GF-D8 (cell line): ENCODE measurements around the gene ABHD12B.

ENCODE experiments used
- DNase-seq: peaks from one replicate; lab custom pipeline; 2025; lab: John Stamatoyannopoulos, UW

The ABHD12B gene

GRCh38 chr14:50871914-50872732, at the start of gene ABHD12B:
Gene ABHD12B, plus strand, starts transcription at chr14:50872053. Its CDS starts 122 bp downstream, at chr14:50872175.
- no peak for DNase-seq

GRCh38 chr14:50822501-50823042, 49.3 kb upstream of the ABHD12B start:
- no peak for DNase-seq

GRCh38 chr14:50823051-50823761, 48.6 kb upstream of the ABHD12B start:
- DNase-seq = no peak

- no peak for DNase-seq
Measured at GRCh38 chr14:50823762-50824636, 47.9 kb upstream of the ABHD12B start.

- no peak for DNase-seq
Measured at GRCh38 chr14:50825307-50825706, 46.5 kb upstream of the ABHD12B start.

- no peak for DNase-seq
Measured at GRCh38 chr14:50826681-50827080, 45.2 kb upstream of the ABHD12B start.

GRCh38 chr14:50828721-50829488, 42.9 kb upstream of the ABHD12B start:
- no peak for DNase-seq

- no peak for DNase-seq
Measured at GRCh38 chr14:50829489-50830043, 42.3 kb upstream of the ABHD12B start.

GRCh38 chr14:50830044-50830931, 41.6 kb upstream of the ABHD12B start:
- DNase-seq = peak; percentile 39

GRCh38 chr14:50830932-50831725, 40.7 kb upstream of the ABHD12B start, which contains the start of gene NIN:
Gene NIN, minus strand, starts transcription at chr14:50831162. Its CDS starts 9,106 bp downstream, at chr14:50822056.
- peak; percentile 51 for DNase-seq

- DNase-seq = no peak
Measured at GRCh38 chr14:50831726-50832168, 40.1 kb upstream of the ABHD12B start.

GRCh38 chr14:50832935-50833630, 38.8 kb upstream of the ABHD12B start:
- DNase-seq = no peak

- DNase-seq = no peak
Measured at GRCh38 chr14:50834802-50835276, 37.0 kb upstream of the ABHD12B start.

- peak; percentile 65 for DNase-seq
Measured at GRCh38 chr14:50835280-50835679, 36.6 kb upstream of the ABHD12B start.

GRCh38 chr14:50836515-50836914, 35.3 kb upstream of the ABHD12B start:
- DNase-seq = no peak

GRCh38 chr14:50837271-50837670, 34.6 kb upstream of the ABHD12B start:
- DNase-seq = no peak

- no peak for DNase-seq
Measured at GRCh38 chr14:50837850-50838470, 33.9 kb upstream of the ABHD12B start.

- DNase-seq = no peak
Measured at GRCh38 chr14:50839048-50839447, 32.8 kb upstream of the ABHD12B start.
